ENCODE results near the gene EML1.

DNA sequence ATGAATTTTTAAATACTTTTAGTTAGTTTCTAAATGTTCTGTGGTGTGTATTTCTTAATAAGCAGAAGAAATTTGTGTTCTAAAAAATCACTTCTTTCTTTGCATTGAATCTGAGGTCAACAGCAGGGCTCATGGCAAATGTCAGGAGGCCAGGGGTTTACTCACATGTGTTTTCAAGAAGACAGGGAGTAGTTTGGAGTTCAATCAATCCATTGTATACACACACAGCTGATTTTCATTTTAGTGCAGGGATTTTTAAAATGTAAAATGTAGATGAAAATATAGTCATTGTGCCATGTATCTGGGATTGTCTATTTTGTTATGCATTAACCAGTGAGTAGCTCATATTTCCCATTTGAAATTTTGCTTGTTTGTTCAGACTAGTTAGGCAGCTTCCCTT is 62.1 kb downstream of the EML1 start:
- TF ChIP-seq CTCF (IDR thresholded peaks at IDR 0.05; ENCODE audit: low read depth, low read length) (no peak), MAX (IDR thresholded peaks at IDR 0.05; ENCODE audit: low read depth, low read length) (no peak), POLR2A (IDR thresholded peaks at IDR 0.05; ENCODE audit: extremely low read depth, insufficient read length) (no peak)

Measured in NB4 (cell line).